Peyer's patch (tissue), 4 donors: Measurements from ENCODE around the gene BOC. TPM values are rescaled to one million over a fixed set of nuclear protein-coding genes. Genes with fewer than 3 reads are reported as not detected.

Experiments
- DNase-seq, 3 donors: peaks; one replicate each; pipeline ENCODE4 v3.0.0-alpha.2; 2017 to 2019
- H3K27ac ChIP-seq, 4 donors: fragments of 200-600 bp; sonication (generic); one replicate each; pipeline ENCODE4 v1.5.1; 2016 to 2019
- H3K27me3 ChIP-seq, 2 donors: fragments of 200-600 bp; sonication (generic); one replicate each; pipeline ENCODE4 v1.5.1; 2019
- H3K36me3 ChIP-seq, 3 donors: fragments of 200-600 bp; sonication (generic); one replicate each; pipeline ENCODE4 v1.5.1; 2016 to 2019
- H3K4me1 ChIP-seq, 4 donors: fragments of 200-600 bp; sonication (generic); one replicate each; pipeline ENCODE4 v1.5.1; 2016 to 2019
- H3K4me3 ChIP-seq, 4 donors: fragments of 200-600 bp; sonication (generic); 1 replicate in 3 of 4; 2 replicates in 1 of 4; pipeline ENCODE4 v1.5.1; 2016 to 2019; ENCODE audit warnings: mild to moderate bottlenecking in 1 of 4
- H3K9me3 ChIP-seq, 4 donors: fragments of 200-600 bp; sonication (generic); one replicate each; pipeline ENCODE4 v1.5.1; 2016 to 2019; ENCODE audit warnings: mild to moderate bottlenecking in 1 of 4
- CTCF ChIP-seq, 6 experiments: fragments of 450-650 bp in 4 of 6; fragments of 200-600 bp in 2 of 6; sonication (generic) in 1 of 6; IDR thresholded peaks; one replicate each; pipeline ENCODE4 v1.5.1; 2017 to 2019; ENCODE audit warnings: antibody characterized with exemption in 6 of 6, mild to moderate bottlenecking in 3 of 6, moderate library complexity in 1 of 6
- POLR2A ChIP-seq, 2 donors: fragments of 450-650 bp; IDR thresholded peaks; one replicate each; pipeline ENCODE4 v1.5.1; 2017; ENCODE audit warnings: antibody characterized with exemption in 2 of 2, mild to moderate bottlenecking in 2 of 2, moderate library complexity in 2 of 2
- total RNA-seq, 4 donors: library from RNA; depleted of rRNA; stranded (reverse); fragments of >200 nt; gene quantifications; one replicate each; pipeline ENCODE4 v1.1.0, GENCODE V29; 2016

BOC gene
- total RNA-seq, 4 donors from 2014 or later: 4.2 to 31.4 (median 13.2) TPM

GRCh38 chr3:113268311-113268710 lies 57.0 kb downstream of the BOC start:
- Histone ChIP-seq H3K27ac (no peak overlapping the region), H3K4me1 (no peaks in the 10 kb centered on the region), H3K27me3 (no peaks in the 10 kb centered on the region), H3K9me3 (no peaks in the 10 kb centered on the region), H3K4me3 (no peak overlapping the region), H3K36me3 (peaks cover 0 to 7% (median 0%) of the 10 kb centered on the region in 3 donors)
- no peak for DNase-seq
- TF ChIP-seq POLR2A (IDR thresholded peaks at IDR 0.05) (no peak), CTCF (IDR thresholded peaks at IDR 0.05) (no peak)

DNA sequence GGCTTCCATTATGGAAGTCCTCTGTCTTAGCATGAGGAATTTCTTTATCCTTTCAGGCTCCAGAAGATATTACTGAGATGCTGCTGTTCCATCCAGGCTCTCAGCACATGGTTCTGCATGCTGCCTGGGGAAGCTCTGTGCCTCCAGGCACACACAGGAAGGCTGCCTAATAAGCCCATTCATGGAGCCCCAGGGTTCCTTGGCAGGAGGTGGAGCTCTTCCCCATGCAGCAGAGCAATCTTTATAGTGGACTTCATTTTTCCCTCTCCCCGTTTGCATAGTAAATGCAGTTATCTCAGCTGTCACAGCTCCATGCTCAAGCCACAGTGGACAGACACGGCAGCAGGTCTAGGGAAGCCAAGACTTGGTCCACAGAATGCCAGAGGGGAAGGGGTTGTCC lies 57.6 kb downstream of the BOC start:
- H3K4me1 ChIP-seq: no peaks in the 10 kb centered on the region
- TF ChIP-seq POLR2A (IDR thresholded peaks at IDR 0.05) (no peak), CTCF (IDR thresholded peaks at IDR 0.05) (no peak)
- DNase-seq: no peak
- H3K9me3 ChIP-seq: no peaks in the 10 kb centered on the region
- H3K36me3 ChIP-seq: peaks cover 0 to 7% (median 0%) of the 10 kb centered on the region in 3 donors
- no peak overlapping the region for H3K4me3 ChIP-seq
- no peaks in the 10 kb centered on the region for H3K27me3 ChIP-seq
- H3K27ac ChIP-seq: no peak overlapping the region

DNA sequence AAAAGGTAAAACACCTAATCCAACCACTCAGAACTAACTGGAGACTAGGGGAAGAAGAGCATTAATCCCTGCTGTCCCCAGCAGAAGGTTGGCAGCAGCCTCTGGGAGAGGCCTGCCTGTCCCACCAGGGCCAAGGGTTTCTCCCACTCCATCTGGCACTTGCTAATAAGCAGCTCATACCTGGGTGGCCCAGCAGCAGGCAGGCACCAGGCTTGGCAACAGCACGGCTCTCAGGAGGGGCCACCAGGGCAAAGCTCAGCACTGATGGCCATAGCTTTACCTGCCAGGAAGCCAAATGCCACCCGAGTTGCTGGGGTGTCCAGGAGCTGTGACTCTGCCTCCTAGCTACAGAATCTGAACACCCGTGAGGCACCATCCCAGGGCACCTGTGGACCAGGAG lies 58.3 kb downstream of the BOC start:
- H3K27ac ChIP-seq: peak overlapping the region in 1 of 4 donors; percentile 33
- peaks cover 0 to 7% (median 0%) of the 10 kb centered on the region in 3 donors for H3K36me3 ChIP-seq

GRCh38 chr3:113270068-113270467 lies 58.7 kb downstream of the BOC start:
- Histone ChIP-seq H3K9me3 (no peaks in the 10 kb centered on the region), H3K27me3 (no peaks in the 10 kb centered on the region), H3K4me1 (no peaks in the 10 kb centered on the region), H3K36me3 (peaks cover 0 to 7% (median 0%) of the 10 kb centered on the region in 3 donors), H3K27ac (peak overlapping the region in 1 of 4 donors; percentile 33), H3K4me3 (no peak overlapping the region)
- no peak for TF ChIP-seq CTCF (IDR thresholded peaks at IDR 0.05)
- TF ChIP-seq POLR2A (IDR thresholded peaks at IDR 0.05): no peak
- DNase-seq: no peak

More for the DNA sequence above, 58.3 kb downstream of the BOC start:
- DNase-seq: no peak
- Histone ChIP-seq H3K4me1 (no peaks in the 10 kb centered on the region), H3K27me3 (no peaks in the 10 kb centered on the region), H3K9me3 (no peaks in the 10 kb centered on the region), H3K4me3 (no peak overlapping the region)
- no peak for TF ChIP-seq POLR2A (IDR thresholded peaks at IDR 0.05)
- TF ChIP-seq CTCF (IDR thresholded peaks at IDR 0.05): no peak

GRCh38 chr3:113270786-113271185 lies 59.4 kb downstream of the BOC start:
- peaks cover 0 to 7% (median 0%) of the 10 kb centered on the region in 3 donors for H3K36me3 ChIP-seq
- H3K4me3 ChIP-seq: no peak overlapping the region

More at GRCh38 chr3:113270786-113271185, 59.4 kb downstream of the BOC start:
- Histone ChIP-seq H3K9me3 (no peaks in the 10 kb centered on the region), H3K27ac (no peak overlapping the region), H3K27me3 (no peaks in the 10 kb centered on the region), H3K4me1 (peaks cover 0 to 7% (median 0%) of the 10 kb centered on the region in 4 donors)
- TF ChIP-seq CTCF (IDR thresholded peaks at IDR 0.05) (no peak), POLR2A (IDR thresholded peaks at IDR 0.05) (no peak)
- DNase-seq: no peak
